Activated T-cell treated with anti-CD3 and anti-CD28 coated beads, Interleukin-2, amount 50 U/mL, for 4 hours (primary cell): Measurements from ENCODE around the gene PHYKPL. TPM values are rescaled to one million over a fixed set of nuclear protein-coding genes. Genes with fewer than 3 reads are reported as not detected.
"Not testable (repeated sequence)": the region's sequence is repeated elsewhere in the genome, so short reads cannot be mapped to it uniquely, and the experiment has no call there.

ENCODE experiments used
- ATAC-seq, 2 donors: fragments of 200-7000 bp; cut with Tn5 transposase; one replicate each; pipeline ENCODE4 v1.10.0; 2021
- DNase-seq: peaks from one replicate; pipeline ENCODE4 v3.0.0-alpha.2; 2020
- H3K27me3 Mint-ChIP-seq: one replicate; pipeline ENCODE4 v1.8.0; 2021; ENCODE audit warnings: low read depth, mixed read lengths
- H3K36me3 Mint-ChIP-seq: one replicate; pipeline ENCODE4 v1.8.0; 2022; ENCODE audit warnings: mixed read lengths; ENCODE audit not compliant: insufficient read depth
- H3K4me1 Mint-ChIP-seq: one replicate; pipeline ENCODE4 v1.8.0; 2021; ENCODE audit warnings: low read depth, mixed read lengths
- H3K4me3 Mint-ChIP-seq: one replicate; pipeline ENCODE4 v1.8.0; 2021; ENCODE audit warnings: mild to moderate bottlenecking, moderate library complexity, mixed read lengths
- H3K9me3 Mint-ChIP-seq: one replicate; pipeline ENCODE4 v1.8.0; 2021; ENCODE audit warnings: mixed read lengths
- total RNA-seq, 3 donors: library from RNA; stranded (reverse); gene quantifications; one replicate each; pipeline ENCODE4 v1.2.1, GENCODE V29; 2021

Gene PHYKPL
- total RNA-seq, 3 donors from 2014 or later, result 46.7 to 53.2 (median 49.7) TPM

DNA sequence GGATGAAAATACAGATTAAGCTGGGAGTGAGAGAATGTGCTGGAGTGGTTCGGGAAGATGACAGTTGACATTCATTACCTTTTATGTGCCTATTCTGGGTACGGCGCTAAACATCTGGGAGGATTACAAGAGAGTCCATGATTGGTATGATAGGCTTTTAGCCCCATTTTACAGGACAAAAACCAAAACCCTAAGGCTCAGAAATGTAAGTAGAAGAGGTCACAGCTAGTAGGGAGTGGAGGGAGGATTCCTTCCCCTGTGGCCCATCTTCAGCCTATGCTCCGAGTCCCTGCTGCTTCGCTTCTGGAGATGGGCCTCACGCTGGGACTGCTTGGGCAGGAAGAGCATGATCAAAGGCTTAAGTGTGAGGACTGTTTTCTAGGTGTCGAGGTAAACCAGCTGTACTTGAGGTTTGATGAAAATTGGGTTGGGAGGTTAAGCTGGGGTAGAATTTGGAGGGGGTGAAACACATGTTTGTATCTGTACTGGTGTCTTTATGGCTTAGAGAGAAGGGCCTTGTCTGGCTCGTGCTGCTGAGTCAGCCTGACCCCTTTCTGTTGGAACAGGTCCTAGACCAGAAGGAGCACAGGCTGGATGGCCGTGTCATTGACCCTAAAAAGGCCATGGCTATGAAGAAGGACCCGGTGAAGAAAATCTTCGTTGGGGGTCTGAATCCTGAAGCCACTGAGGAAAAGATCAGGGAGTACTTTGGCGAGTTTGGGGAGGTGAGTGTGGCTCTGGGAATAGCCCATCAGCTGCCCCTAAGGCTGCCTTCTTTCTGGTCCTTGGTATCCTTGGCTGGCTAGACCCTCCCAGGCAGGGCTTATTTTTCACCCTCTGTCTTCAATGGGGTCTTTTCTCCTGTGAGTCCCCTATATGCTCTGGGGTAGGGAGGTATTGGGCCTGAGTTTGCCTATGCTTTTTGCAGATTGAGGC is 26.2 kb downstream of the PHYKPL start:
- peaks cover 2% of the 10 kb centered on the region for H3K27me3 Mint-ChIP-seq
- H3K9me3 Mint-ChIP-seq, result no peaks in the 10 kb centered on the region
- H3K4me1 Mint-ChIP-seq, result peaks cover 31% of the 10 kb centered on the region
- peaks cover 52% of the 10 kb centered on the region for H3K36me3 Mint-ChIP-seq
- ATAC-seq, result no peak
- peak overlapping the region; percentile 95 for H3K4me3 Mint-ChIP-seq
- no peak for DNase-seq

DNA sequence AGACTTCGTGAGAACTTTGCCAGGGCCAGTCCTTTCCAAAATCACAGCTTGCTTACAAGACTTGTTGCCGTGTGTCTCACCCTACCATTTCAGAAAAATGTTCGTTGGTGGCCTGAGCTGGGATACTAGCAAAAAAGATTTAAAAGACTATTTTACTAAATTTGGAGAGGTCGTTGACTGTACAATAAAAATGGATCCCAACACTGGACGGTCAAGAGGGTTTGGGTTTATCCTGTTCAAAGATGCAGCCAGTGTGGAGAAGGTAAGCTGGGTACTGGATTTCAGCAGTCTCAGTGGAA is 26.9 kb downstream of the PHYKPL start:
- H3K27me3 Mint-ChIP-seq, result peaks cover 2% of the 10 kb centered on the region
- H3K4me1 Mint-ChIP-seq, result peaks cover 31% of the 10 kb centered on the region
- ATAC-seq (no peak), DNase-seq (no peak)
- peak overlapping the region; percentile 95 for H3K4me3 Mint-ChIP-seq
- H3K36me3 Mint-ChIP-seq, result peaks cover 47% of the 10 kb centered on the region
- H3K9me3 Mint-ChIP-seq, result no peaks in the 10 kb centered on the region

GRCh38 chr5:178204935-178205748 is 27.5 kb downstream of the PHYKPL start:
- peak; percentile 39 to 42 for ATAC-seq
- H3K27me3 Mint-ChIP-seq, result peaks cover 2% of the 10 kb centered on the region
- peaks cover 42% of the 10 kb centered on the region for H3K36me3 Mint-ChIP-seq
- peaks cover 31% of the 10 kb centered on the region for H3K4me1 Mint-ChIP-seq
- DNase-seq, result peak; percentile 68
- peak overlapping the region; percentile 97 for H3K4me3 Mint-ChIP-seq
- no peaks in the 10 kb centered on the region for H3K9me3 Mint-ChIP-seq

GRCh38 chr5:178204182-178204934 is 28.2 kb downstream of the PHYKPL start, which contains the start of gene HNRNPAB:
Gene HNRNPAB (plus strand): TSS chr5:178204533. CDS start chr5:178204838, 305 bp downstream.
- ATAC-seq (peak; percentile 80 to 83), DNase-seq (peak; percentile 97)
- Mint-ChIP-seq H3K4me1 (peaks cover 31% of the 10 kb centered on the region), H3K9me3 (no peaks in the 10 kb centered on the region), H3K27me3 (peaks cover 2% of the 10 kb centered on the region), H3K4me3 (peak within 1 kb of the TSS; percentile 97), H3K36me3 (peaks cover 34% of the 10 kb centered on the region)

DNA sequence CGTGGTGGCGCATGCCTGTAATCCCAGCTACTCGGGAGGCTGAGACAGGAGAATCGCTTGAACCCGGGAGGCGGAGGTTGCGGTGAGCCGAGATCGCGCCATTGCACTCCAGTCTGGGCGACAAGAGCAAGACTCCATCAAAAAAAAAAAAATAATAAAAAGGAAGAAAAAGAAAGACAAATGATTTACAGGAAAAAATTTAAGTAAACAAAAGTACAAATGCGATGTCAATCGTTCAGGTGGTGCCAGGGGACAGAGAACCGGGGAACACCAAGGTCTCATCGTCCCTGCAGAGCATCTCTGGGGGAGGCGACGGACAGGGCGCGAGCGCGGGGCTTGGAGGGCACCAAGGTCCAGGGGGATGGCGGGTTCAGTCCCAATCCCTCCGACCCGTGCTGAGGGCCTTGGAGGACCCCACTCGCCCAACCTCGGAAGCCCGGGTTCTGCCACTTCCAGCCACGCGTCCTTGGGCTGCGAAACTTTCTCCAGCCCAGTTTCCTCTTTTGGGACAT is 28.9 kb downstream of the PHYKPL start:
- Mint-ChIP-seq H3K4me3 (peak overlapping the region; percentile 97), H3K27me3 (peaks cover 2% of the 10 kb centered on the region), H3K36me3 (peaks cover 30% of the 10 kb centered on the region), H3K4me1 (peaks cover 27% of the 10 kb centered on the region), H3K9me3 (no peaks in the 10 kb centered on the region)
- ATAC-seq (peak; percentile 13 to 20), DNase-seq (no peak)

DNA sequence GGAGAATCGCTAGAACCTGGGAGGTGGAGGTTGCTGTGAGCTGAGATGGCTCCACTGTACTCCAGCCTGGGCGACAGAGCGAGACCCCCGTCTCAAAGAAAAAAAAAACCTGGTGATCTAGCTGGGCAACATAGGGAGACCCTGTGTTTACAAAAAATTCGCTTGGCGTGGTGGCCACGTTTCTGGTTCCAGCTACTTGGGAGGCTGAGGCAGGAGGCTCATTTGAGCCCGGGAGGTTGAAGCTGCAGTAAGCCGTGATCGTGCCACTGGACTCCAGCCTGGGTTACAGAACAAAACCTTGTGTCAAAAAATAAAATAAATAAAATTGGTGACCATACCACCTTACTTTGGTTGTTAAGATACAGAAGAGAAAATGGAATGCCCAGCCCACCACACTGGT is 30.1 kb downstream of the PHYKPL start:
- Mint-ChIP-seq H3K4me1 (peaks cover 17% of the 10 kb centered on the region), H3K9me3 (no peaks in the 10 kb centered on the region), H3K4me3 (peak overlapping the region; percentile 67), H3K27me3 (peaks cover 2% of the 10 kb centered on the region), H3K36me3 (peaks cover 22% of the 10 kb centered on the region)
- ATAC-seq, result no peak
- DNase-seq, result no peak

- Mint-ChIP-seq H3K9me3 (no peaks in the 10 kb centered on the region), H3K4me1 (peaks cover 11% of the 10 kb centered on the region), H3K27me3 (peaks cover 2% of the 10 kb centered on the region), H3K4me3 (peak overlapping the region; percentile 5), H3K36me3 (peaks cover 18% of the 10 kb centered on the region)
- no peak for DNase-seq
- no peak for ATAC-seq
Measured at GRCh38 chr5:178201927-178202235, 30.7 kb downstream of the PHYKPL start.

DNA sequence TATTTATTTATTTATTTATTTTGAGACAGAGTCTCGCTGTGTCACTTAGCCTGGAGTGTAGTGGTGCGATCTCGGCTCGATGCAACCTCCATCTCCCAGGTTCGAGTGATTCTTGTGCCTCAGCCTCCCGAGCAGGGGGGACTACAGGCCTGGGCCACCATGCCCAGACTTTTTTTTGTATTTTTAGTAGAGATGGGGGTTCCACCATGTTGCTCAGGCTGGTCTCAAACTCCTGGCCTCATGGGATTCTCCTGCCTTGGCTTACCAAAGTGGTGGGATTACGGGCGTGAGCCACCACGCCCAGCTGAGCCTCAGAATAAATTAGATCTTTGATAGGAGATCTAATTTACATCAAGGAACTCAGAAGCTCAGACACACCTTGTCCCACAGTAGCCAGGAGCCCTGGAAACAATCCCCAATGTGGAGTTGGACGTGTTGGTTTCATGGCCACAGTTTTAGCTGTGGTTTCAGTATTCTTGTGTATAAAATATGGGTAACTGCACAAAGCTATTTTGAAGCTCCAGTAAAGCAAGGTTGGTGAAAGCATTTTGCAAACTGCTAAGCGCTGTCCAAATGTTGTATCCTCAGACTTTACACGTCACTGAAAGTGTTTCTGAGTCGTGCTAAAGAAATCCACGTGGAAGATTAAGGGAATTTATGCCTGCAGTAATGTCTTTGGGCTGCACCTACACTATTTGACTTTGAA is 31.2 kb downstream of the PHYKPL start:
- Mint-ChIP-seq H3K4me3 (no peak overlapping the region), H3K27me3 (peaks cover 2% of the 10 kb centered on the region), H3K36me3 (peaks cover 13% of the 10 kb centered on the region), H3K9me3 (no peaks in the 10 kb centered on the region), H3K4me1 (peaks cover 6% of the 10 kb centered on the region)
- DNase-seq (no peak), ATAC-seq (no peak)

DNA sequence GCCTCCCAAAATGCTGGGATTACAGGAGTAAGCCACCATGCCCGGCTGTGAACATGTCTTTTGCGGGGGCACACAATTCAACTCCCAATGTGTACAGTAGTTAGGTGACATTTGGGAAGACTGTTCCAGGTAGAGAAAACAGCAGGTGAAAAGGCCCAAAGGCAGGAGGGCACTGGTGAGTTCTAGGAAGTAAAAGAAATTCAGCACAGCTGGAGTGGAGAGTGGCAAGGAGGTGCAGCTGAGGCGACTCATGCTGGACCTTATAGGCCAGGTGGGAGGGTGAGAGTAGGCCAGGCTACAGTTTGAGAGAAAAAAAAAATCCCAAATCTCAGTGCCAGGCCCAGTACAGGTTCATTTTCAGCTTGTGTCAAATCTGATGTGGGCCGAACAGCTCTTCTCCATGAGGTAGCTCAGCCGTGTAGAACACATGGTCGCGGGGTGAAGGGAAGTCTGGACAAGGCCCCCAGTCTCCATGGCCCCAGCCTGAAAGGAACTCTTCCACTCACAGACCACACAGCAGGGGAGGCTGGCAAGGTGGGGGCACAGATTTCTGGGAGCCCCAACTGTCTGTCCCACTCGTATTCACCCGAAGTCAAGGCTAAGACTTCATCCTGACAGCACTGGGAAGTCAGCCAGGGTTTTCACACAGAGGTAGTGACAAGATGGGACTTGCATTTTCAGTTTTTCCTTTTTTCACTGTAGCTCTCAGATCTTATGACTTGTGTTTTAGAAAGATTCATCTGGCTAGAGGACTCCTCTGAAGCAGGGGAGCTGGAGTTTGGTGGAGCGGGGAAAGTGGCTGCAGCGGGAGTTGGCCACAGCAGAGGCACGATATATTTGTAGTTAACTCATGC is 32.8 kb downstream of the PHYKPL start:
- Mint-ChIP-seq H3K27me3 (peaks cover 2% of the 10 kb centered on the region), H3K9me3 (no peaks in the 10 kb centered on the region), H3K4me3 (no peak overlapping the region), H3K36me3 (peaks cover 2% of the 10 kb centered on the region), H3K4me1 (peaks cover 2% of the 10 kb centered on the region)
- ATAC-seq (no peak), DNase-seq (no peak)

- DNase-seq (no peak), ATAC-seq (no peak)
- Mint-ChIP-seq H3K9me3 (no peaks in the 10 kb centered on the region), H3K27me3 (no peaks in the 10 kb centered on the region), H3K4me1 (peaks cover 9% of the 10 kb centered on the region), H3K36me3 (no peaks in the 10 kb centered on the region), H3K4me3 (no peak overlapping the region)
Measured at GRCh38 chr5:178198706-178199105, 33.9 kb downstream of the PHYKPL start.

DNA sequence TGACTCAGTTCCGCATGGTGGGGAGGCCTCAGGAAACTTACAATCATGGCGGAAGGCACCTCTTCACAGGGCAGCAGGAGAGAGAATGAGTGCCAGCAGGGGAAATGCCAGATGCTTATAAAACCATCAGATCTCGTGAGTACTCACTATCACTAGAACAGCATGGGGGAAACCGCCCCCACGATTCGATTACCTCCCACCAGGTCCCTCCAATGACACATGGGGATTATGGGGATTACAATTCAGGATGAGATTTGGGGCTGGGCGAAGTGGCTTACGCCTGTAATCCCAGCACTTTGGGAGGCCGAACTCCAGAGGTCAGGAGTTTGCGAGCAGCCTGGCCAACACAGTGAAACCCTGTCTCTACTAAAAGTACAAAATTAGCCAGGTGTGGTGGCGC is 34.5 kb downstream of the PHYKPL start:
- not testable (repeated sequence) for ATAC-seq, DNase-seq, H3K9me3 Mint-ChIP-seq, H3K27me3 Mint-ChIP-seq, H3K4me3 Mint-ChIP-seq, H3K36me3 Mint-ChIP-seq
- peaks cover 12% of the 10 kb centered on the region for H3K4me1 Mint-ChIP-seq

DNA sequence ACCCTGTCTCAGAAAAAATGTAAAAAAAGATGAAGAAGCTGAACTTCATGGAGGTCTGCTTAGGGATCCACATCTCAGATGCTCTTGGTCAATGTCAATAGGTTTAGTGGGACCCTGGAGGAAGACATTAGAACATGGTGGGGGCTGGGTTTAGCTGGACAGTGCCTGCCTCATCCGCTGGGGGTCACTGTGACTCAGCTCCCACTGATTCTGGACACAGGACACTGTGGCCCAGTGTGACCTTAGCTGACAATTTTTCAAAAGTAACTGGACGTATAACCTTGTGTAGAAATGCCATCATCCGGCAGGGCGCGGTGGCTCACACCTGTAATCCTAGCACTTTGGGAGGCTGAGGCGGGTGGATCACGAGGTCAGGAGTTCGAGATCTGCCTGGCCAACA is 35.6 kb downstream of the PHYKPL start:
- no peak for ATAC-seq
- peaks cover 15% of the 10 kb centered on the region for H3K4me1 Mint-ChIP-seq
- no peak overlapping the region for H3K4me3 Mint-ChIP-seq
- no peaks in the 10 kb centered on the region for H3K9me3 Mint-ChIP-seq
- no peak for DNase-seq
- no peaks in the 10 kb centered on the region for H3K36me3 Mint-ChIP-seq
- H3K27me3 Mint-ChIP-seq, result peaks cover 6% of the 10 kb centered on the region

- no peak for DNase-seq
- Mint-ChIP-seq H3K27me3 (peaks cover 8% of the 10 kb centered on the region), H3K4me1 (peaks cover 15% of the 10 kb centered on the region), H3K36me3 (no peaks in the 10 kb centered on the region), H3K4me3 (no peak overlapping the region), H3K9me3 (no peaks in the 10 kb centered on the region)
- ATAC-seq, result no peak
Measured at GRCh38 chr5:178196281-178196812, 36.3 kb downstream of the PHYKPL start.
